H9 (cell line): ENCODE measurements around the gene TMEM184A. TPM values are rescaled to one million over a fixed set of nuclear protein-coding genes. Genes with fewer than 3 reads are reported as not detected.

Experiments used
- DNase-seq: peaks from one replicate; pipeline ENCODE4 v3.0.0-alpha.2; 2017
- H2AFZ ChIP-seq: one replicate; pipeline ENCODE4 v1.6.1; 2013; ENCODE audit warnings: mild to moderate bottlenecking, low read length, control low read depth, moderate library complexity
- H2AK5ac ChIP-seq: 2 replicates; pipeline ENCODE4 v1.6.1; 2013; ENCODE audit warnings: low read length, control low read depth, mixed read lengths; ENCODE audit not compliant: insufficient read length
- H2BK120ac ChIP-seq: one replicate; pipeline ENCODE4 v1.6.1; 2013; ENCODE audit warnings: low read depth, mild to moderate bottlenecking, low read length, control low read depth, inconsistent platforms; ENCODE audit not compliant: poor library complexity, severe bottlenecking
- H2BK12ac ChIP-seq: 2 replicates; pipeline ENCODE4 v1.6.1; 2013; ENCODE audit warnings: low read length, control low read depth, mixed read lengths, low read depth; ENCODE audit not compliant: insufficient read length
- H2BK15ac ChIP-seq: 2 replicates; pipeline ENCODE4 v1.6.1; 2013; ENCODE audit warnings: low read depth, low read length, control low read depth
- H2BK20ac ChIP-seq: one replicate; pipeline ENCODE4 v1.6.1; 2013; ENCODE audit warnings: low read depth, mild to moderate bottlenecking, low read length, control low read depth, inconsistent platforms; ENCODE audit not compliant: poor library complexity, severe bottlenecking
- H2BK5ac ChIP-seq: 2 replicates; pipeline ENCODE4 v1.6.1; 2013; ENCODE audit warnings: low read length, control low read depth, mixed read lengths; ENCODE audit not compliant: insufficient read length
- H3K14ac ChIP-seq: 2 replicates; pipeline ENCODE4 v1.6.1; 2013; ENCODE audit warnings: low read length, control low read depth; ENCODE audit not compliant: insufficient read depth
- H3K18ac ChIP-seq: 2 replicates; pipeline ENCODE4 v1.6.1; 2013; ENCODE audit warnings: low read depth, mild to moderate bottlenecking, mixed read lengths, low read length, control low read depth; ENCODE audit not compliant: insufficient read length
- H3K23ac ChIP-seq: 2 replicates; pipeline ENCODE4 v1.6.1; 2013; ENCODE audit warnings: low read length, control low read depth, mixed read lengths, low read depth; ENCODE audit not compliant: insufficient read length
- H3K23me2 ChIP-seq: 2 replicates; pipeline ENCODE4 v1.6.1; 2013; ENCODE audit warnings: low read depth, mild to moderate bottlenecking, mixed read lengths, low read length, control low read depth; ENCODE audit not compliant: insufficient read length, poor library complexity, severe bottlenecking
- H3K27ac ChIP-seq: 2 replicates; pipeline ENCODE4 v1.5.1; 2013; ENCODE audit warnings: low read length, control low read depth, mixed read lengths, low read depth; ENCODE audit not compliant: insufficient read length
- H3K27me3 ChIP-seq: 2 replicates; pipeline ENCODE4 v1.6.1; 2013; ENCODE audit warnings: low read length, control low read depth, inconsistent platforms; ENCODE audit not compliant: insufficient read depth
- H3K4ac ChIP-seq: 2 replicates; pipeline ENCODE4 v1.6.1; 2013; ENCODE audit warnings: low read depth, mild to moderate bottlenecking, control low read depth, inconsistent platforms, low read length, moderate library complexity
- H3K4me1 ChIP-seq: 2 replicates; pipeline ENCODE4 v1.6.1; 2013; ENCODE audit warnings: low read length, control low read depth, inconsistent platforms; ENCODE audit not compliant: insufficient read depth
- H3K4me2 ChIP-seq: 2 replicates; pipeline ENCODE4 v1.6.1; 2013; ENCODE audit warnings: low read length, control low read depth, mixed read lengths; ENCODE audit not compliant: insufficient read length, insufficient read depth
- H3K56ac ChIP-seq: 2 replicates; pipeline ENCODE4 v1.6.1; 2013; ENCODE audit warnings: low read depth, mild to moderate bottlenecking, mixed read lengths, low read length, control low read depth; ENCODE audit not compliant: insufficient read length
- H3K79me1 ChIP-seq: 2 replicates; pipeline ENCODE4 v1.6.1; 2013; ENCODE audit warnings: low read depth, mild to moderate bottlenecking, moderate library complexity, low read length, control low read depth, inconsistent platforms; ENCODE audit not compliant: insufficient read depth, poor library complexity, severe bottlenecking
- H3K79me2 ChIP-seq: 2 replicates; pipeline ENCODE4 v1.6.1; 2013; ENCODE audit warnings: low read length, control low read depth, inconsistent platforms; ENCODE audit not compliant: insufficient read depth
- H3K9ac ChIP-seq: 2 replicates; pipeline ENCODE4 v1.6.1; 2013; ENCODE audit warnings: low read length, control low read depth, mixed read lengths; ENCODE audit not compliant: insufficient read length; ENCODE audit errors: extremely low read depth
- H3K9me3 ChIP-seq: one replicate; pipeline ENCODE4 v1.6.1; 2013; ENCODE audit warnings: low read depth, low read length, inconsistent platforms; ENCODE audit not compliant: control insufficient read depth
- H3T11ph ChIP-seq: one replicate; pipeline ENCODE4 v1.6.1; 2013; ENCODE audit warnings: mild to moderate bottlenecking, low read length, control low read depth, inconsistent platforms
- H4K20me1 ChIP-seq: one replicate; pipeline ENCODE4 v1.6.1; 2013; ENCODE audit not compliant: control insufficient read depth, insufficient read length, insufficient read depth
- H4K5ac ChIP-seq: 2 replicates; pipeline ENCODE4 v1.6.1; 2013; ENCODE audit warnings: low read depth, mild to moderate bottlenecking, mixed read lengths, low read length, control low read depth; ENCODE audit not compliant: insufficient read length
- H4K8ac ChIP-seq: replicated peaks from 2 replicates; pipeline ENCODE4 v1.6.1; 2013; ENCODE audit warnings: low read length, control low read depth, mixed read lengths, low read depth; ENCODE audit not compliant: insufficient read length
- H4K91ac ChIP-seq: 2 replicates; pipeline ENCODE4 v1.6.1; 2013; ENCODE audit warnings: low read depth, mild to moderate bottlenecking, moderate library complexity, mixed read lengths, low read length, control low read depth; ENCODE audit not compliant: insufficient read length
- H3K27ac Mint-ChIP-seq, 3 experiments: 2 replicates in 2 of 3; 3 replicates in 1 of 3; pipeline ENCODE4 v1.8.0; 2020 to 2021; ENCODE audit warnings: mixed read lengths in 3 of 3, mild to moderate bottlenecking in 1 of 3, moderate library complexity in 1 of 3
- H3K27me3 Mint-ChIP-seq: 2 replicates; pipeline ENCODE4 v1.8.0; 2021; ENCODE audit warnings: low read depth, mild to moderate bottlenecking, moderate library complexity, mixed read lengths
- H3K36me3 Mint-ChIP-seq, 3 experiments: 2 replicates in 2 of 3; 3 replicates in 1 of 3; pipeline ENCODE4 v1.8.0; 2020 to 2021; ENCODE audit warnings: low read depth in 3 of 3, mixed read lengths in 3 of 3; ENCODE audit not compliant: insufficient read depth in 1 of 3
- H3K4me1 Mint-ChIP-seq, 2 experiments: 2 replicates each; pipeline ENCODE4 v1.8.0; 2020; ENCODE audit warnings: mixed read lengths in 2 of 2
- H3K4me3 Mint-ChIP-seq, 2 experiments: 2 replicates in 1 of 2; 3 replicates in 1 of 2; pipeline ENCODE4 v1.8.0; 2020 to 2021; ENCODE audit warnings: mild to moderate bottlenecking in 2 of 2, mixed read lengths in 2 of 2, moderate library complexity in 1 of 2
- H3K9me3 Mint-ChIP-seq, 2 experiments: 2 replicates in 1 of 2; 3 replicates in 1 of 2; pipeline ENCODE4 v1.8.0; 2020; ENCODE audit warnings: mild to moderate bottlenecking in 2 of 2, mixed read lengths in 2 of 2, moderate library complexity in 1 of 2
- WGBS: extraction: QIAGEN DNeasy Blood & Tissue Kit; methylation state at CpG from one replicate; pipeline ENCODE4 v1.1.7; 2013; ENCODE audit warnings: missing lambda C conversion rate, low lambda C conversion rate, mixed read lengths; ENCODE audit not compliant: insufficient read length; ENCODE audit errors: extremely low coverage; 5-methylcytosine and 5-hydroxymethylcytosine counted together
- total RNA-seq: library from RNA; stranded (reverse); gene quantifications from 2 replicates; pipeline ENCODE4 v1.2.1, GENCODE V29; 2021
- TF ChIP-seq, protein P1 (sequence below): fragments of 200-600 bp; sonication (generic); conservative IDR thresholded peaks from 3 replicates; pipeline ENCODE4 v1.8.0; 2021; ENCODE audit warnings: antibody characterized with exemption, mild to moderate bottlenecking

The TMEM184A gene
- total RNA-seq, 1 experiment from 2014 or later: 1.3 TPM

DNA sequence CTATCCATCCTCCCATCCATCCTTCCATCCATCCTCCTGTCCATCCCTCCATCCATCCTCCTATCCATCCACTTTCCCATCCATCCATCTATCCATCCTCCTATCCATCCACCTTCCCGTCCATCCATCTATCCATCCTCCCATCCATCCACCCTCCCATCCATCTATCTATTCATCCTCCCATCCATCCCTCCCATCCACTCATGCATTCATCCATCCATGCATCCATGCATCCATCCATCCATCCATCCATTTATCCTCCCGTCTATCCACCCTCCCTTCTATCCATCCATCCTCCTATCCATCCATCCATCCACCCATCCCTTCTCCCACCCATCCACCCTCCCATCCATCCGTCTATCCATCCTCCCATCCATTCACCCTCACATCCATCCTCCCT is 39.0 kb upstream of the TMEM184A start:
- Histone ChIP-seq H4K8ac (no peak overlapping the region), H3K56ac (no peak overlapping the region), H2BK12ac (no peak overlapping the region), H3K9ac (no peak overlapping the region), H4K91ac (no peak overlapping the region), H2BK20ac (no peak overlapping the region), H3T11ph (no peak overlapping the region), H3K4me1 (no peaks in the 10 kb centered on the region), H3K14ac (no peak overlapping the region), H3K27me3 (no peaks in the 10 kb centered on the region), H3K79me1 (no peaks in the 10 kb centered on the region), H3K79me2 (no peaks in the 10 kb centered on the region), H3K4me2 (no peak overlapping the region), H2BK5ac (no peak overlapping the region), H3K9me3 (no peaks in the 10 kb centered on the region), H3K23me2 (no peaks in the 10 kb centered on the region), H2AFZ (no peak overlapping the region), H3K18ac (no peak overlapping the region), H2AK5ac (no peak overlapping the region), H3K4ac (no peak overlapping the region), H4K20me1 (no peaks in the 10 kb centered on the region), H3K27ac (no peak overlapping the region), H2BK120ac (no peak overlapping the region), H2BK15ac (no peak overlapping the region), H4K5ac (no peak overlapping the region), H3K23ac (no peak overlapping the region)
- no peaks in the 10 kb centered on the region for H3K36me3 Mint-ChIP-seq
- no peak overlapping the region for H3K27ac Mint-ChIP-seq
- no peaks in the 10 kb centered on the region for H3K9me3 Mint-ChIP-seq
- WGBS: 100% methylated on average over 3 of the region's 3 CpGs
- no peak overlapping the region for H3K4me3 Mint-ChIP-seq
- TF ChIP-seq, protein P1, sequence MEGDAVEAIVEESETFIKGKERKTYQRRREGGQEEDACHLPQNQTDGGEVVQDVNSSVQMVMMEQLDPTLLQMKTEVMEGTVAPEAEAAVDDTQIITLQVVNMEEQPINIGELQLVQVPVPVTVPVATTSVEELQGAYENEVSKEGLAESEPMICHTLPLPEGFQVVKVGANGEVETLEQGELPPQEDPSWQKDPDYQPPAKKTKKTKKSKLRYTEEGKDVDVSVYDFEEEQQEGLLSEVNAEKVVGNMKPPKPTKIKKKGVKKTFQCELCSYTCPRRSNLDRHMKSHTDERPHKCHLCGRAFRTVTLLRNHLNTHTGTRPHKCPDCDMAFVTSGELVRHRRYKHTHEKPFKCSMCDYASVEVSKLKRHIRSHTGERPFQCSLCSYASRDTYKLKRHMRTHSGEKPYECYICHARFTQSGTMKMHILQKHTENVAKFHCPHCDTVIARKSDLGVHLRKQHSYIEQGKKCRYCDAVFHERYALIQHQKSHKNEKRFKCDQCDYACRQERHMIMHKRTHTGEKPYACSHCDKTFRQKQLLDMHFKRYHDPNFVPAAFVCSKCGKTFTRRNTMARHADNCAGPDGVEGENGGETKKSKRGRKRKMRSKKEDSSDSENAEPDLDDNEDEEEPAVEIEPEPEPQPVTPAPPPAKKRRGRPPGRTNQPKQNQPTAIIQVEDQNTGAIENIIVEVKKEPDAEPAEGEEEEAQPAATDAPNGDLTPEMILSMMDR: no peak
- peaks cover 20% of the 10 kb centered on the region for H3K27me3 Mint-ChIP-seq
- DNase-seq: no peak
- peaks cover 8 to 17% of the 10 kb centered on the region in 2 experiments for H3K4me1 Mint-ChIP-seq
